Measurements from ENCODE around the gene LRRC51. TPM values are rescaled to one million over a fixed set of nuclear protein-coding genes. Genes with fewer than 3 reads are reported as not detected.

Gene LRRC51
- total RNA-seq, 1 donor from 2014 or later, result 12.9 TPM

GRCh38 chr11:72122607-72123006, 42.0 kb downstream of the LRRC51 start:
- peak in 1 of 2 donors; percentile 31 for DNase-seq (ENCODE audit: low spot score in 2 of 2)
- intact Hi-C loops (cut with DNase I), result no loop called here

GRCh38 chr11:72123117-72123653, 42.5 kb downstream of the LRRC51 start:
- intact Hi-C loops (cut with DNase I), result no loop called here
- DNase-seq (ENCODE audit: low spot score in 2 of 2), result peak in 1 of 2 donors; percentile 5
- H3K27ac ChIP-seq, result no peak overlapping the region
- no peak overlapping the region for H3K4me3 ChIP-seq
- H3K27me3 ChIP-seq, result no peaks in the 10 kb centered on the region
- no peaks in the 10 kb centered on the region for H3K4me1 ChIP-seq
- no peak for TF ChIP-seq CTCF (IDR thresholded peaks at IDR 0.05)
- no peaks in the 10 kb centered on the region for H3K9me3 ChIP-seq
- H3K36me3 ChIP-seq, result no peaks in the 10 kb centered on the region

More at GRCh38 chr11:72122607-72123006, 42.0 kb downstream of the LRRC51 start:
- H3K36me3 ChIP-seq, result no peaks in the 10 kb centered on the region
- no peaks in the 10 kb centered on the region for H3K27me3 ChIP-seq
- no peak for TF ChIP-seq CTCF (IDR thresholded peaks at IDR 0.05)
- H3K9me3 ChIP-seq, result no peaks in the 10 kb centered on the region
- H3K4me1 ChIP-seq, result no peaks in the 10 kb centered on the region
- H3K4me3 ChIP-seq, result no peak overlapping the region
- no peak overlapping the region for H3K27ac ChIP-seq

- Histone ChIP-seq H3K27me3 (no peaks in the 10 kb centered on the region), H3K36me3 (no peaks in the 10 kb centered on the region), H3K4me3 (no peak overlapping the region), H3K9me3 (no peaks in the 10 kb centered on the region), H3K4me1 (no peaks in the 10 kb centered on the region), H3K27ac (no peak overlapping the region)
- TF ChIP-seq CTCF (IDR thresholded peaks at IDR 0.05), result no peak
- DNase-seq (ENCODE audit: low spot score in 2 of 2), result peak in 1 of 2 donors; percentile 39
- intact Hi-C loops (cut with DNase I), result no loop called here
Observed at GRCh38 chr11:72124046-72124445, 43.4 kb downstream of the LRRC51 start.

GRCh38 chr11:72125956-72126355, 45.3 kb downstream of the LRRC51 start:
- TF ChIP-seq CTCF (IDR thresholded peaks at IDR 0.05), result no peak
- Histone ChIP-seq H3K27ac (no peak overlapping the region), H3K27me3 (no peaks in the 10 kb centered on the region), H3K9me3 (no peaks in the 10 kb centered on the region), H3K36me3 (no peaks in the 10 kb centered on the region), H3K4me3 (no peak overlapping the region), H3K4me1 (no peaks in the 10 kb centered on the region)
- DNase-seq (ENCODE audit: low spot score in 2 of 2), result no peak
- intact Hi-C loops (cut with DNase I), result no loop called here

- no peaks in the 10 kb centered on the region for H3K36me3 ChIP-seq
- TF ChIP-seq CTCF (IDR thresholded peaks at IDR 0.05), result no peak
- no peaks in the 10 kb centered on the region for H3K27me3 ChIP-seq
- H3K9me3 ChIP-seq, result no peaks in the 10 kb centered on the region
- no peak overlapping the region for H3K4me3 ChIP-seq
- no peak overlapping the region for H3K27ac ChIP-seq
- no peaks in the 10 kb centered on the region for H3K4me1 ChIP-seq
- intact Hi-C loops (cut with DNase I), result no loop called here
- DNase-seq (ENCODE audit: low spot score in 2 of 2), result no peak
Observed at GRCh38 chr11:72127923-72128322, 47.3 kb downstream of the LRRC51 start.

GRCh38 chr11:72129381-72129780, 48.7 kb downstream of the LRRC51 start:
- Histone ChIP-seq H3K4me3 (no peak overlapping the region), H3K27me3 (no peaks in the 10 kb centered on the region), H3K36me3 (no peaks in the 10 kb centered on the region), H3K27ac (no peak overlapping the region), H3K9me3 (no peaks in the 10 kb centered on the region), H3K4me1 (no peaks in the 10 kb centered on the region)
- TF ChIP-seq CTCF (IDR thresholded peaks at IDR 0.05), result no peak
- DNase-seq (ENCODE audit: low spot score in 2 of 2), result no peak
- intact Hi-C loops (cut with DNase I), result no loop called here
